SU-DHL-6 (cell line): ENCODE results near the gene EIF3B.
"Not testable (repeated sequence)": the region's sequence is repeated elsewhere in the genome, so short reads cannot be mapped to it uniquely, and the experiment has no call there.

Experiments used
- H2AFZ ChIP-seq: fragments of 200-600 bp; sonication (generic); 2 replicates; pipeline ENCODE4 v1.6.1; 2014; ENCODE audit warnings: low read depth, mild to moderate bottlenecking, moderate library complexity, mixed read lengths, antibody characterized with exemption, low read length; ENCODE audit not compliant: severe bottlenecking
- H3F3A ChIP-seq: fragments of 200-600 bp; shearing (Covaris generic); 2 replicates; pipeline ENCODE4 v1.6.0; 2016; ENCODE audit warnings: antibody characterized with exemption, mild to moderate bottlenecking; ENCODE audit not compliant: insufficient read depth
- H3K27ac ChIP-seq: fragments of 200-600 bp; sonication (generic); 2 replicates; pipeline ENCODE4 v1.5.1; 2016; ENCODE audit warnings: low read depth, mild to moderate bottlenecking, low read length, moderate library complexity, mixed read lengths
- H3K27me3 ChIP-seq: fragments of 200-600 bp; sonication (generic), shearing (Covaris generic); 2 replicates; pipeline ENCODE4 v1.6.0; 2014; ENCODE audit warnings: mild to moderate bottlenecking, low read length
- H3K36me3 ChIP-seq: fragments of 200-600 bp; sonication (generic); 2 replicates; pipeline ENCODE4 v1.6.1; 2014; ENCODE audit warnings: mild to moderate bottlenecking, low read length, mixed read lengths
- H3K4me2 ChIP-seq: fragments of 300-600, 200-600 bp; shearing (Covaris generic), sonication (generic); 2 replicates; pipeline ENCODE4 v1.6.0; 2014; ENCODE audit warnings: low read length, low read depth, mild to moderate bottlenecking; ENCODE audit not compliant: poor library complexity, severe bottlenecking
- H3K4me3 ChIP-seq: fragments of 200-600 bp; sonication (generic); 2 replicates; pipeline ENCODE4 v1.5.1; 2014; ENCODE audit warnings: antibody characterized with exemption, low read length, mild to moderate bottlenecking, mixed read lengths; ENCODE audit not compliant: insufficient read depth, poor library complexity, severe bottlenecking
- H3K79me2 ChIP-seq: fragments of 200-600 bp; sonication (generic); 2 replicates; pipeline ENCODE4 v1.6.1; 2014; ENCODE audit warnings: mild to moderate bottlenecking, low read length, moderate library complexity; ENCODE audit not compliant: insufficient read depth
- H3K9ac ChIP-seq: fragments of 200-600 bp; sonication (generic); 2 replicates; pipeline ENCODE4 v1.7.0; 2014; ENCODE audit warnings: mild to moderate bottlenecking, low read length
- H3K9me2 ChIP-seq: fragments of 200-600 bp; sonication (generic); replicated peaks from 2 replicates; pipeline ENCODE4 v1.6.1; 2014; ENCODE audit warnings: low read length; ENCODE audit not compliant: insufficient read depth
- H3K9me3 ChIP-seq: fragments of 200-600 bp; sonication (generic); 2 replicates; pipeline ENCODE4 v1.6.1; 2014; ENCODE audit warnings: low read length, mixed read lengths; ENCODE audit not compliant: insufficient read depth
- H4K20me1 ChIP-seq: fragments of 200-600 bp; sonication (generic); 2 replicates; pipeline ENCODE4 v1.6.1; 2014; ENCODE audit warnings: low read depth, mild to moderate bottlenecking, antibody characterized with exemption, low read length, moderate library complexity, mixed read lengths
- EZH2phosphoT487 ChIP-seq: fragments of 200-600 bp; sonication (generic), shearing (Covaris generic); conservative IDR thresholded peaks from 2 replicates; pipeline ENCODE4 v1.6.1; 2018; ENCODE audit warnings: mild to moderate bottlenecking, antibody characterized with exemption, low read length, moderate library complexity, mixed read lengths
- TF ChIP-seq, protein P1 (sequence below): fragments of 200-600 bp; sonication (generic); IDR thresholded peaks from one replicate; pipeline ENCODE4 v1.5.1; 2017; ENCODE audit warnings: antibody characterized with exemption, mild to moderate bottlenecking, low read length, moderate library complexity; ENCODE audit not compliant: insufficient read depth, poor library complexity, severe bottlenecking

EIF3B gene

GRCh38 chr7:2314209-2314955 is 40.2 kb upstream of the EIF3B start, which contains the start of gene SNX8:
TSS of gene SNX8 (minus strand) at chr7:2314441. CDS start at chr7:2314421, 20 bp downstream.
- H3K27ac ChIP-seq, result peak within 1 kb of the TSS; percentile 75
- H3K9ac ChIP-seq, result peak within 1 kb of the TSS; percentile 86
- H3K9me2 ChIP-seq, result no peaks in the 10 kb centered on the region
- no peaks in the 10 kb centered on the region for H4K20me1 ChIP-seq
- no peaks in the 10 kb centered on the region for H3K27me3 ChIP-seq
- H3K9me3 ChIP-seq, result no peaks in the 10 kb centered on the region
- H3K79me2 ChIP-seq, result peaks cover 44% of the 10 kb centered on the region
- TF ChIP-seq, protein P1, sequence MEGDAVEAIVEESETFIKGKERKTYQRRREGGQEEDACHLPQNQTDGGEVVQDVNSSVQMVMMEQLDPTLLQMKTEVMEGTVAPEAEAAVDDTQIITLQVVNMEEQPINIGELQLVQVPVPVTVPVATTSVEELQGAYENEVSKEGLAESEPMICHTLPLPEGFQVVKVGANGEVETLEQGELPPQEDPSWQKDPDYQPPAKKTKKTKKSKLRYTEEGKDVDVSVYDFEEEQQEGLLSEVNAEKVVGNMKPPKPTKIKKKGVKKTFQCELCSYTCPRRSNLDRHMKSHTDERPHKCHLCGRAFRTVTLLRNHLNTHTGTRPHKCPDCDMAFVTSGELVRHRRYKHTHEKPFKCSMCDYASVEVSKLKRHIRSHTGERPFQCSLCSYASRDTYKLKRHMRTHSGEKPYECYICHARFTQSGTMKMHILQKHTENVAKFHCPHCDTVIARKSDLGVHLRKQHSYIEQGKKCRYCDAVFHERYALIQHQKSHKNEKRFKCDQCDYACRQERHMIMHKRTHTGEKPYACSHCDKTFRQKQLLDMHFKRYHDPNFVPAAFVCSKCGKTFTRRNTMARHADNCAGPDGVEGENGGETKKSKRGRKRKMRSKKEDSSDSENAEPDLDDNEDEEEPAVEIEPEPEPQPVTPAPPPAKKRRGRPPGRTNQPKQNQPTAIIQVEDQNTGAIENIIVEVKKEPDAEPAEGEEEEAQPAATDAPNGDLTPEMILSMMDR, result no peak
- no peak for TF ChIP-seq EZH2phosphoT487
- H2AFZ ChIP-seq, result peak within 1 kb of the TSS; percentile 55
- H3K36me3 ChIP-seq, result no peaks in the 10 kb centered on the region
- H3K4me3 ChIP-seq, result peak within 1 kb of the TSS; percentile 74
- peaks cover 31% of the 10 kb centered on the region for H3F3A ChIP-seq
- peak within 1 kb of the TSS; percentile 72 for H3K4me2 ChIP-seq

DNA sequence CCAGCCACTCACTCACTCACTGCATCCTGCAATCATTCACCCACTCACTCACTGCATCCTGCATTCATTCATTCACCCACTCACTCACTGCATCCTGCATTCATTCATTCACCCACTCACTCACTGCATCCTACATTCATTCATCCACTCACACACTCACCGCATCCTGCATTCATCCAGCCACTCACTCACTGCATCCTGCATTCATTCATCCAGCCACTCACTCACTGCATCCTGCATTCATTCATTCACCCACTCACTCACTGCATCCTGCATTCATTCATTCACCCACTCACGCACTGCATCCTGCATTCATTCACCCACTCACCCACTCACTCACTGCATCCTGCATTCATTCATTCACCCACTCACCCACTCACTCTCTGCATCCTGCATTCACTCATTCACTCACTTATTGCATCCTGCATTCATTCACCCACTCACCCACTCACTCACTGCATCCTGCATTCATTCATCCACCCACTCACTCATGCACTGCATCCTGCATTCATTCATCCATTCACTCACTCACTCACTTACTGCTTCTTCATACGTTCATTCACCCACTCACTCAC is 39.6 kb upstream of the EIF3B start:
- Histone ChIP-seq H3F3A (peaks cover 31% of the 10 kb centered on the region), H3K27ac (0 out of 2 replicates have a peak overlapping the region, but pooled peaks have one; percentile 0), H3K79me2 (peaks cover 38% of the 10 kb centered on the region), H3K4me2 (peak overlapping the region; percentile 26)
- H3K9ac ChIP-seq, H3K9me2 ChIP-seq, H3K36me3 ChIP-seq, H3K27me3 ChIP-seq, H3K9me3 ChIP-seq, H2AFZ ChIP-seq, H4K20me1 ChIP-seq, H3K4me3 ChIP-seq: not testable (repeated sequence)

- Histone ChIP-seq H3K9me3 (no peaks in the 10 kb centered on the region), H3K79me2 (peaks cover 31% of the 10 kb centered on the region), H3K4me2 (no peak overlapping the region), H3K9ac (no peak overlapping the region), H3K36me3 (no peaks in the 10 kb centered on the region), H2AFZ (no peak overlapping the region), H3F3A (peaks cover 28% of the 10 kb centered on the region), H3K9me2 (no peaks in the 10 kb centered on the region), H3K4me3 (no peak overlapping the region), H3K27me3 (no peaks in the 10 kb centered on the region), H3K27ac (no peak overlapping the region), H4K20me1 (no peaks in the 10 kb centered on the region)
- TF ChIP-seq EZH2phosphoT487, result no peak
- TF ChIP-seq, protein P1, result no peak
Observed at GRCh38 chr7:2315787-2316186, 38.8 kb upstream of the EIF3B start.

DNA sequence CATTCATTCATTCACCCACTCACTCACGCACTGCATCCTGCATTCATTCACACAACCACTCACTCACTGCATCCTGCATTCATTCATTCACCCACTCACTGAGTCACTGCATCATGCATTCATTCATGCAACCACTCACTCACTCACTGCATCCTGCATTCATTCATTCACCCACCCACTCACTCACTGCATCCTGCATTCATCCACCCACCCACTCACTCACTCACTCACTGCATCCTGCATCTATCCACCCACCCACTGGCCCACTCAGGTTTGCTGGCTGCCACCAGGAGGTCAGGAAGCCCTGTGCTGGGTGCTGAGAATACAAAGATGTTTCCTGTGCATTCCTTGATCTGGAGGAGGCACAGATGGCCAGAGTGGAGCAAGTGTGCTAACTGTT is 38.0 kb upstream of the EIF3B start:
- no peaks in the 10 kb centered on the region for H3K9me2 ChIP-seq
- H3K9ac ChIP-seq, result no peak overlapping the region
- no peak overlapping the region for H2AFZ ChIP-seq
- peaks cover 23% of the 10 kb centered on the region for H3K79me2 ChIP-seq
- no peak overlapping the region for H3K27ac ChIP-seq
- peaks cover 21% of the 10 kb centered on the region for H3F3A ChIP-seq
- H4K20me1 ChIP-seq, result no peaks in the 10 kb centered on the region
- no peak overlapping the region for H3K4me3 ChIP-seq
- no peaks in the 10 kb centered on the region for H3K36me3 ChIP-seq
- no peaks in the 10 kb centered on the region for H3K9me3 ChIP-seq
- no peaks in the 10 kb centered on the region for H3K27me3 ChIP-seq
- TF ChIP-seq, protein P1, result no peak
- TF ChIP-seq EZH2phosphoT487, result no peak
- no peak overlapping the region for H3K4me2 ChIP-seq
